GM21381 (cell line): ENCODE data around the gene TFEB.
A peak's percentile ranks its signal among the peaks of the same experiment; 100 is the strongest.

ENCODE experiments used
- ATAC-seq: cut with Tn5 transposase; IDR thresholded peaks from one replicate; pipeline ENCODE4 v1.9.1; 2021; ENCODE audit warnings: mild to moderate bottlenecking, moderate library complexity; ENCODE audit not compliant: unreplicated experiment

The TFEB gene

GRCh38 chr6:41692730-41693129 lies 42.7 kb downstream of the TFEB start:
- ATAC-seq: no peak

- ATAC-seq: no peak
Measured at GRCh38 chr6:41692080-41692675, 43.2 kb downstream of the TFEB start.

- no peak for ATAC-seq
Measured at GRCh38 chr6:41691426-41692079, 43.9 kb downstream of the TFEB start.

GRCh38 chr6:41690541-41691330 lies 44.7 kb downstream of the TFEB start:
- ATAC-seq: no peak

GRCh38 chr6:41689171-41690008 lies 46.0 kb downstream of the TFEB start:
- ATAC-seq: no peak

GRCh38 chr6:41688256-41688965 lies 47.0 kb downstream of the TFEB start:
- no peak for ATAC-seq

GRCh38 chr6:41687501-41688175 lies 47.8 kb downstream of the TFEB start:
- no peak for ATAC-seq

- ATAC-seq: no peak
Measured at GRCh38 chr6:41685641-41686380, 49.6 kb downstream of the TFEB start.

- ATAC-seq: no peak
Measured at GRCh38 chr6:41684311-41685180, 50.9 kb downstream of the TFEB start.

- peak; percentile 67 for ATAC-seq
Measured at GRCh38 chr6:41683523-41684310, 51.7 kb downstream of the TFEB start.

- no peak for ATAC-seq
Measured at GRCh38 chr6:41683273-41683522, 52.2 kb downstream of the TFEB start.

GRCh38 chr6:41682497-41683272 lies 52.7 kb downstream of the TFEB start:
- ATAC-seq: no peak

- ATAC-seq: no peak
Measured at GRCh38 chr6:41682056-41682477, 53.3 kb downstream of the TFEB start.

GRCh38 chr6:41680182-41680965 lies 55.0 kb downstream of the TFEB start:
- ATAC-seq: no peak

GRCh38 chr6:41679696-41680095 lies 55.7 kb downstream of the TFEB start:
- ATAC-seq: no peak

GRCh38 chr6:41678511-41679084 lies 56.8 kb downstream of the TFEB start:
- no peak for ATAC-seq
